ENCODE results near the gene UROC1. TPM values are rescaled to one million over a fixed set of nuclear protein-coding genes. Genes with fewer than 3 reads are reported as not detected.

Gene UROC1
- total RNA-seq, 1 donor, result not detected

GRCh38 chr3:126527455-126528211 is 10.1 kb upstream of the UROC1 start:
- Histone ChIP-seq H3K4me1 (ENCODE audit: insufficient read depth, low read length) (no peaks in the 10 kb centered on the region), H3K4me3 (ENCODE audit: insufficient read depth, low read length) (no peak overlapping the region), H4K20me1 (ENCODE audit: insufficient read depth, low read length) (no peaks in the 10 kb centered on the region), H3K27ac (ENCODE audit: low read depth, low read length) (no peak overlapping the region), H3K27me3 (ENCODE audit: insufficient read depth, low read length) (peaks cover 19% of the 10 kb centered on the region), H3K36me3 (ENCODE audit: insufficient read depth, low read length) (no peaks in the 10 kb centered on the region), H3K79me2 (ENCODE audit: insufficient read depth, low read length) (no peaks in the 10 kb centered on the region), H2AFZ (ENCODE audit: low read length) (no peak overlapping the region), H3K4me2 (ENCODE audit: insufficient read depth, low read length) (no peak overlapping the region), H3K9me3 (ENCODE audit: low read depth, low read length) (no peaks in the 10 kb centered on the region)
- no peak for TF ChIP-seq CTCF (IDR thresholded peaks at IDR 0.05; ENCODE audit: extremely low read depth, low read depth, low read length)
- DNase-seq (ENCODE audit: insufficient read length, low spot score, missing footprints), result peak; percentile 64

- no peaks in the 10 kb centered on the region for H3K36me3 ChIP-seq (ENCODE audit: insufficient read depth, low read length)
- H3K4me3 ChIP-seq (ENCODE audit: insufficient read depth, low read length), result no peak overlapping the region
- H2AFZ ChIP-seq (ENCODE audit: low read length), result no peak overlapping the region
- H3K79me2 ChIP-seq (ENCODE audit: insufficient read depth, low read length), result no peaks in the 10 kb centered on the region
- no peaks in the 10 kb centered on the region for H4K20me1 ChIP-seq (ENCODE audit: insufficient read depth, low read length)
- no peaks in the 10 kb centered on the region for H3K4me1 ChIP-seq (ENCODE audit: insufficient read depth, low read length)
- peaks cover 17% of the 10 kb centered on the region for H3K27me3 ChIP-seq (ENCODE audit: insufficient read depth, low read length)
- H3K4me2 ChIP-seq (ENCODE audit: insufficient read depth, low read length), result no peak overlapping the region
- no peak overlapping the region for H3K27ac ChIP-seq (ENCODE audit: low read depth, low read length)
- H3K9me3 ChIP-seq (ENCODE audit: low read depth, low read length), result no peaks in the 10 kb centered on the region
- peak; percentile 69 for DNase-seq (ENCODE audit: insufficient read length, low spot score, missing footprints)
- no peak for TF ChIP-seq CTCF (IDR thresholded peaks at IDR 0.05; ENCODE audit: extremely low read depth, low read depth, low read length)
These were observed 9.4 kb upstream of the UROC1 start for GRCh38 chr3:126527006-126527405.

- peak; percentile 66 for DNase-seq (ENCODE audit: insufficient read length, low spot score, missing footprints)
- Histone ChIP-seq H3K27me3 (ENCODE audit: insufficient read depth, low read length) (peaks cover 17% of the 10 kb centered on the region), H3K4me1 (ENCODE audit: insufficient read depth, low read length) (no peaks in the 10 kb centered on the region), H3K79me2 (ENCODE audit: insufficient read depth, low read length) (no peaks in the 10 kb centered on the region), H3K4me2 (ENCODE audit: insufficient read depth, low read length) (no peak overlapping the region), H3K27ac (ENCODE audit: low read depth, low read length) (no peak overlapping the region), H3K4me3 (ENCODE audit: insufficient read depth, low read length) (no peak overlapping the region), H3K36me3 (ENCODE audit: insufficient read depth, low read length) (no peaks in the 10 kb centered on the region), H4K20me1 (ENCODE audit: insufficient read depth, low read length) (no peaks in the 10 kb centered on the region), H3K9me3 (ENCODE audit: low read depth, low read length) (no peaks in the 10 kb centered on the region), H2AFZ (ENCODE audit: low read length) (no peak overlapping the region)
- no peak for TF ChIP-seq CTCF (IDR thresholded peaks at IDR 0.05; ENCODE audit: extremely low read depth, low read depth, low read length)
These were observed 9.1 kb upstream of the UROC1 start for GRCh38 chr3:126526668-126527005.

- TF ChIP-seq CTCF (IDR thresholded peaks at IDR 0.05; ENCODE audit: extremely low read depth, low read depth, low read length), result no peak
- Histone ChIP-seq H3K36me3 (ENCODE audit: insufficient read depth, low read length) (no peaks in the 10 kb centered on the region), H2AFZ (ENCODE audit: low read length) (no peak overlapping the region), H3K9me3 (ENCODE audit: low read depth, low read length) (no peaks in the 10 kb centered on the region), H3K27ac (ENCODE audit: low read depth, low read length) (no peak overlapping the region), H3K79me2 (ENCODE audit: insufficient read depth, low read length) (no peaks in the 10 kb centered on the region), H3K27me3 (ENCODE audit: insufficient read depth, low read length) (peaks cover 17% of the 10 kb centered on the region), H4K20me1 (ENCODE audit: insufficient read depth, low read length) (no peaks in the 10 kb centered on the region), H3K4me2 (ENCODE audit: insufficient read depth, low read length) (no peak overlapping the region), H3K4me1 (ENCODE audit: insufficient read depth, low read length) (no peaks in the 10 kb centered on the region), H3K4me3 (ENCODE audit: insufficient read depth, low read length) (no peak overlapping the region)
- peak; percentile 80 for DNase-seq (ENCODE audit: insufficient read length, low spot score, missing footprints)
These were observed 8.5 kb upstream of the UROC1 start for GRCh38 chr3:126525853-126526667.
